ENCODE measurements around the gene LRRTM1.

Gene LRRTM1

GRCh38 chr2:80311304-80311703, 6.8 kb upstream of the LRRTM1 start:
- no peak for TF ChIP-seq CTCF (conservative IDR thresholded peaks at IDR 0.05; ENCODE audit: low read depth)
- no peak overlapping the region for H3K27ac ChIP-seq
- ChIA-PET CTCF (no interaction called here), POLR2A (ENCODE audit: low non-redundant PET) (no interaction called here)
- DNase-seq (ENCODE audit: low spot score), result no peak

GRCh38 chr2:80303006-80303908, 1.3 kb downstream of the LRRTM1 start:
- peak; percentile 1 for DNase-seq (ENCODE audit: low spot score)
- ChIA-PET POLR2A (ENCODE audit: low non-redundant PET) (no interaction called here), CTCF (no interaction called here)
- no peak for TF ChIP-seq CTCF (conservative IDR thresholded peaks at IDR 0.05; ENCODE audit: low read depth)
- no peak overlapping the region for H3K27ac ChIP-seq

- ChIA-PET POLR2A (ENCODE audit: low non-redundant PET) (no interaction called here), CTCF (no interaction called here)
- TF ChIP-seq CTCF (conservative IDR thresholded peaks at IDR 0.05; ENCODE audit: low read depth), result no peak
- H3K27ac ChIP-seq, result no peak overlapping the region
- DNase-seq (ENCODE audit: low spot score), result no peak
Observed at GRCh38 chr2:80302314-80303005, 2.1 kb downstream of the LRRTM1 start.

GRCh38 chr2:80302001-80302313, 2.6 kb downstream of the LRRTM1 start:
- no peak for TF ChIP-seq CTCF (conservative IDR thresholded peaks at IDR 0.05; ENCODE audit: low read depth)
- H3K27ac ChIP-seq, result no peak overlapping the region
- POLR2A ChIA-PET (ENCODE audit: low non-redundant PET), result no interaction called here
- CTCF ChIA-PET, result no interaction called here
- no peak for DNase-seq (ENCODE audit: low spot score)

- POLR2A ChIA-PET (ENCODE audit: low non-redundant PET), result no interaction called here
- CTCF ChIA-PET, result no interaction called here
- no peak for TF ChIP-seq CTCF (conservative IDR thresholded peaks at IDR 0.05; ENCODE audit: low read depth)
- DNase-seq (ENCODE audit: low spot score), result no peak
- no peak overlapping the region for H3K27ac ChIP-seq
Observed at GRCh38 chr2:80300954-80301353, 3.6 kb downstream of the LRRTM1 start.

- ChIA-PET POLR2A (ENCODE audit: low non-redundant PET) (no interaction called here), CTCF (no interaction called here)
- H3K27ac ChIP-seq, result no peak overlapping the region
- TF ChIP-seq CTCF (conservative IDR thresholded peaks at IDR 0.05; ENCODE audit: low read depth), result no peak
- DNase-seq (ENCODE audit: low spot score), result no peak
Observed at GRCh38 chr2:80300346-80300745, 4.2 kb downstream of the LRRTM1 start.

Data from RWPE1 (cell line).